Stimulated activated CD4-positive, alpha-beta T cell treated with anti-CD3 and anti-CD28 coated beads, TNF-alpha, amount 100 ng/mL, for 48 hours (primary cell): ENCODE measurements around the gene COPS2.
"Not testable (repeated sequence)": the region's sequence is repeated elsewhere in the genome, so short reads cannot be mapped to it uniquely, and the experiment has no call there.

Experiments used
- DNase-seq, 3 donors: peaks; one replicate each; pipeline ENCODE4 v3.0.0-alpha.2; 2020; ENCODE audit warnings: low read depth in 3 of 3

COPS2 gene

GRCh38 chr15:49155110-49155833 lies at the start of gene COPS2:
Gene COPS2, minus strand, starts transcription at chr15:49155599. Its CDS starts 21 bp downstream, at chr15:49155578.
- peak; percentile 84 to 90 (median 86) for DNase-seq

GRCh38 chr15:49200347-49200746 lies 44.9 kb upstream of the COPS2 start:
- no peak for DNase-seq

- DNase-seq, result no peak
Measured at GRCh38 chr15:49199666-49200065, 44.3 kb upstream of the COPS2 start.

GRCh38 chr15:49196856-49197255 lies 41.5 kb upstream of the COPS2 start:
- no peak for DNase-seq

- DNase-seq, result no peak
Measured at GRCh38 chr15:49191892-49192291, 36.5 kb upstream of the COPS2 start.

GRCh38 chr15:49190586-49190985 lies 35.2 kb upstream of the COPS2 start:
- no peak for DNase-seq

- no peak for DNase-seq
Measured at GRCh38 chr15:49189631-49190030, 34.2 kb upstream of the COPS2 start.

GRCh38 chr15:49188933-49189332 lies 33.5 kb upstream of the COPS2 start:
- no peak for DNase-seq

GRCh38 chr15:49187549-49188245 lies 32.3 kb upstream of the COPS2 start:
- no peak for DNase-seq

- DNase-seq, result no peak
Measured at GRCh38 chr15:49185473-49185872, 30.1 kb upstream of the COPS2 start.

GRCh38 chr15:49183741-49184140 lies 28.3 kb upstream of the COPS2 start:
- not testable (repeated sequence) for DNase-seq

GRCh38 chr15:49182128-49182527 lies 26.7 kb upstream of the COPS2 start:
- no peak for DNase-seq

GRCh38 chr15:49179433-49180190 lies 24.2 kb upstream of the COPS2 start:
- no peak for DNase-seq

GRCh38 chr15:49178497-49178896 lies 23.1 kb upstream of the COPS2 start:
- DNase-seq, result no peak

- DNase-seq, result not testable (repeated sequence)
Measured at GRCh38 chr15:49175582-49176397, 20.4 kb upstream of the COPS2 start.

GRCh38 chr15:49174902-49175301 lies 19.5 kb upstream of the COPS2 start:
- no peak for DNase-seq

GRCh38 chr15:49171790-49172189 lies 16.4 kb upstream of the COPS2 start:
- DNase-seq, result no peak

- DNase-seq, result peak; percentile 56 to 77 (median 62)
Measured at GRCh38 chr15:49169880-49170597, 14.6 kb upstream of the COPS2 start, which contains the start of gene GALK2. Gene GALK2, plus strand, starts transcription at chr15:49170247. Its CDS starts 76 bp downstream, at chr15:49170323.

GRCh38 chr15:49168016-49168415 lies 12.6 kb upstream of the COPS2 start:
- no peak for DNase-seq

- no peak for DNase-seq
Measured at GRCh38 chr15:49164865-49165264, 9.5 kb upstream of the COPS2 start.

- no peak for DNase-seq
Measured at GRCh38 chr15:49163678-49164077, 8.3 kb upstream of the COPS2 start.
